Stimulated activated CD8-positive, alpha-beta memory T cell treated with anti-CD3 and anti-CD28 coated beads, Interleukin-2, amount 100 ng/mL, for 1 hour (primary cell): ENCODE measurements around the gene TCEA3.

Experiments
- DNase-seq, 2 donors: peaks; one replicate each; pipeline ENCODE4 v3.0.0-alpha.2; 2020; ENCODE audit warnings: low read depth in 2 of 2

The TCEA3 gene

GRCh38 chr1:23367791-23368561, 56.6 kb downstream of the TCEA3 start:
- peak; percentile 95 for DNase-seq

GRCh38 chr1:23367451-23367790, 57.1 kb downstream of the TCEA3 start:
- DNase-seq, result no peak

- DNase-seq, result no peak
Measured at GRCh38 chr1:23366598-23366997, 58.0 kb downstream of the TCEA3 start.

GRCh38 chr1:23366146-23366545, 58.4 kb downstream of the TCEA3 start:
- no peak for DNase-seq

- no peak for DNase-seq
Measured at GRCh38 chr1:23362218-23362713, 62.3 kb downstream of the TCEA3 start.

GRCh38 chr1:23358310-23358875, 66.2 kb downstream of the TCEA3 start:
- DNase-seq, result no peak

GRCh38 chr1:23357138-23357908, 67.2 kb downstream of the TCEA3 start:
- DNase-seq, result no peak

- no peak for DNase-seq
Measured at GRCh38 chr1:23356471-23357137, 67.9 kb downstream of the TCEA3 start.

- DNase-seq, result no peak
Measured at GRCh38 chr1:23354245-23354644, 70.3 kb downstream of the TCEA3 start.

GRCh38 chr1:23352096-23352695, 72.4 kb downstream of the TCEA3 start:
- DNase-seq, result no peak

GRCh38 chr1:23345920-23346319, 78.6 kb downstream of the TCEA3 start:
- DNase-seq, result no peak

GRCh38 chr1:23344987-23345472, 79.5 kb downstream of the TCEA3 start:
- no peak for DNase-seq

- peak; percentile 96 for DNase-seq
Measured at GRCh38 chr1:23344111-23344986, 80.2 kb downstream of the TCEA3 start, which contains the start of gene HNRNPR. HNRNPR (minus strand) TSS chr1:23344284; CDS start chr1:23341008, 3,276 bp downstream.

- no peak for DNase-seq
Measured at GRCh38 chr1:23343221-23344110, 81.1 kb downstream of the TCEA3 start.

GRCh38 chr1:23341931-23342692, 82.4 kb downstream of the TCEA3 start:
- no peak for DNase-seq

GRCh38 chr1:23339632-23340031, 84.9 kb downstream of the TCEA3 start:
- no peak for DNase-seq

- DNase-seq, result no peak
Measured at GRCh38 chr1:23337869-23338268, 86.7 kb downstream of the TCEA3 start.

- no peak for DNase-seq
Measured at GRCh38 chr1:23331713-23332112, 92.8 kb downstream of the TCEA3 start.
